Progenitor cell of endocrine pancreas (in vitro differentiated cells): Measurements from ENCODE around the gene SLC39A13. TPM values are rescaled to one million over a fixed set of nuclear protein-coding genes. Genes with fewer than 3 reads are reported as not detected.

Experiments used
- DNase-seq: peaks from one replicate; pipeline ENCODE4 v3.0.0; 2021; ENCODE audit warnings: low spot score; ENCODE audit not compliant: unreplicated experiment
- H3K27ac Mint-ChIP-seq: 2 replicates; pipeline ENCODE4 v1.8.0; 2021; ENCODE audit warnings: mild to moderate bottlenecking, moderate library complexity, mixed read lengths
- H3K27me3 Mint-ChIP-seq: 2 replicates; pipeline ENCODE4 v1.8.0; 2021; ENCODE audit warnings: mixed read lengths
- H3K36me3 Mint-ChIP-seq: 2 replicates; pipeline ENCODE4 v1.8.0; 2022; ENCODE audit warnings: mixed read lengths; ENCODE audit not compliant: insufficient read depth
- H3K4me1 Mint-ChIP-seq: 2 replicates; pipeline ENCODE4 v1.8.0; 2021; ENCODE audit warnings: low read depth, mixed read lengths
- H3K4me3 Mint-ChIP-seq: 2 replicates; pipeline ENCODE4 v1.8.0; 2021; ENCODE audit warnings: low read depth, mild to moderate bottlenecking, moderate library complexity, mixed read lengths
- H3K9me3 Mint-ChIP-seq: 2 replicates; pipeline ENCODE4 v1.8.0; 2021; ENCODE audit warnings: low read depth, mixed read lengths
- total RNA-seq: library from RNA; stranded (reverse); gene quantifications from 2 replicates; pipeline ENCODE4 v1.2.1, GENCODE V29; 2021
- TF ChIP-seq, protein P1 (sequence below): fragments of 200-600 bp; sonication (generic); IDR thresholded peaks from one replicate; pipeline ENCODE4 v1.5.0; 2021; ENCODE audit warnings: antibody characterized with exemption, mild to moderate bottlenecking; ENCODE audit not compliant: unreplicated experiment

Gene SLC39A13
- total RNA-seq, 1 donor from 2014 or later = 42.4 TPM

DNA sequence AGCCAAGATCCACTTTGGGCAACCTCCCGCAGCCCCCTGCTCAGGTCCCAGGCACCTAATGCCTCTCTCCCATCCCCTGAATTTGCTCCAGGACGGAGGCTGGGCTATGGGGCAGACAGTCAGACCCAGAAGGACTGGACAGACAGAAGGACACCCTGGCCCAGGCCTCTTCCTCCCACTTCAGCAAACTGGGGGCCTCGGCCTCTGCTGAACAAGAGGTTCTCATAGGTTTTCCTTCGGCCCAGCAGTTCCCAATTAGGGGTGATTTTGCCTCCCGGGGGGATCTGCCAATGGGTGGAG is 33.7 kb upstream of the SLC39A13 start:
- Mint-ChIP-seq H3K27me3 (peaks cover 2% of the 10 kb centered on the region), H3K9me3 (no peaks in the 10 kb centered on the region), H3K4me3 (no peak overlapping the region), H3K36me3 (no peaks in the 10 kb centered on the region), H3K27ac (no peak overlapping the region), H3K4me1 (no peaks in the 10 kb centered on the region)
- no peak for DNase-seq
- TF ChIP-seq, protein P1, sequence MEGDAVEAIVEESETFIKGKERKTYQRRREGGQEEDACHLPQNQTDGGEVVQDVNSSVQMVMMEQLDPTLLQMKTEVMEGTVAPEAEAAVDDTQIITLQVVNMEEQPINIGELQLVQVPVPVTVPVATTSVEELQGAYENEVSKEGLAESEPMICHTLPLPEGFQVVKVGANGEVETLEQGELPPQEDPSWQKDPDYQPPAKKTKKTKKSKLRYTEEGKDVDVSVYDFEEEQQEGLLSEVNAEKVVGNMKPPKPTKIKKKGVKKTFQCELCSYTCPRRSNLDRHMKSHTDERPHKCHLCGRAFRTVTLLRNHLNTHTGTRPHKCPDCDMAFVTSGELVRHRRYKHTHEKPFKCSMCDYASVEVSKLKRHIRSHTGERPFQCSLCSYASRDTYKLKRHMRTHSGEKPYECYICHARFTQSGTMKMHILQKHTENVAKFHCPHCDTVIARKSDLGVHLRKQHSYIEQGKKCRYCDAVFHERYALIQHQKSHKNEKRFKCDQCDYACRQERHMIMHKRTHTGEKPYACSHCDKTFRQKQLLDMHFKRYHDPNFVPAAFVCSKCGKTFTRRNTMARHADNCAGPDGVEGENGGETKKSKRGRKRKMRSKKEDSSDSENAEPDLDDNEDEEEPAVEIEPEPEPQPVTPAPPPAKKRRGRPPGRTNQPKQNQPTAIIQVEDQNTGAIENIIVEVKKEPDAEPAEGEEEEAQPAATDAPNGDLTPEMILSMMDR = no peak

DNA sequence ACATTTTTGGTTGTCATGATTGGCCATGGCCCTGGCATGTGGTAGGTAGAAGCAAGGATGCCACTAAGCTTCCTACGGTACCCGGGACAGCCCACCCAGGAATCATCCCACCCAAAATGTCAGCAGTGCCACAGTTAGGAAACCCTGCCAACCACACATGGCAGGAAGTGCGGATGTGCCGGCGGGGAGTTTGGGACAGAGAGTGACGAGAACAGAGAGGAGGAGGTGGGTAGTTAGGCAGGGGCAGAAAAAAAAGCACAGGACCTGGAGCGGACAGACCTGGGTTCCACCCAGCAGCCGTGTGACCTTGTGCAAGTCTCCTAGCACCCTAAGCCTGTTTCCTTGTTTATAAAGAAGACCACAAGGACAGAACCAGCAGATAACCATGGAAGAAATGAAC is 33.4 kb upstream of the SLC39A13 start:
- TF ChIP-seq, protein P1 = no peak
- no peaks in the 10 kb centered on the region for H3K27me3 Mint-ChIP-seq
- no peaks in the 10 kb centered on the region for H3K9me3 Mint-ChIP-seq
- no peaks in the 10 kb centered on the region for H3K4me1 Mint-ChIP-seq
- H3K4me3 Mint-ChIP-seq = no peak overlapping the region
- no peak for DNase-seq
- no peaks in the 10 kb centered on the region for H3K36me3 Mint-ChIP-seq
- H3K27ac Mint-ChIP-seq = no peak overlapping the region

DNA sequence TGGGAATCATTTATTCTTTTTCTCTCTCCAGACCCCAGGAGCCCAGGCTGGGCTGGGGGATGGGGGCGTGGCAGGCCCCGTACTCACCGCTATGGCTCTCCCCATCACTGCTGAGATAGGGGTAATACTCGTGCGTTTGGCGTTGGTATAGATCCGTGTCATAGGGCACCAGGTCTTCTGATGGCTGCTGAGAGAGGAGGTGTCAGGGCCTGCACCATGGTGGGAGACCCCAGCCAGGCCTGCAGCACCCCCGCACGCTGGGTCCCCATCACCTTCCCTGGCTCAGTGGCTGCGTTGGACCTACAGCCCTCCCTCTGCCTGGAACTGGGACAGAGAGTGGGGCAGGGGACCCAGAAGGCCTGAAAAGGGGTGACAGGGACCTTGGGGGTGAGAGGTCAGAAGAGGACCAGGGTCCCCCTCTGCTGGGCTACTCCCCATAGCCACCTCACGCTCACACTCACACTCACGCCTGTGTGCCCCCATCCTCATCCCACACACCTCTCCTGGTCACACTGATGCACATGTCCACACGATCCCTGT is 32.8 kb upstream of the SLC39A13 start:
- Mint-ChIP-seq H3K9me3 (no peaks in the 10 kb centered on the region), H3K4me1 (no peaks in the 10 kb centered on the region), H3K27me3 (no peaks in the 10 kb centered on the region), H3K27ac (no peak overlapping the region), H3K36me3 (no peaks in the 10 kb centered on the region), H3K4me3 (no peak overlapping the region)
- TF ChIP-seq, protein P1 = no peak
- DNase-seq = no peak

DNA sequence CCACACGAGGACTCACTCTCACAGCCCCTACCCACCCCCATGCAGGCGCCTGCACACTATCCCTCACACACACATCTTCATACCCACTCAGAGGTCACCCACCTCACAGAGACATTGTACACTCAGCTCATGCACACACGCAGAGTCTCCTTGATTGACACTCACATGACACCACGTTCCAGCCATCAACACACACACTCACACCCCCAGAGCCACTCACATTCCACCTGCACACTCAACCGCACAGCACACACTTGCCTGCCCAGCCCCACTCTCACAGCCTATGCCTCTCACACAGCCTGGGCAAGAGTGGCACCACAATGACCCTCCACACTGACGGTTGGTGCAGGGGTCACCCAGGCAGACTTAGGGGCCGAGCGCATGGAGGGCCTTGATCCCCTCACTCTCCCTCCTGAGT is 32.3 kb upstream of the SLC39A13 start:
- Mint-ChIP-seq H3K9me3 (no peaks in the 10 kb centered on the region), H3K4me1 (no peaks in the 10 kb centered on the region), H3K36me3 (no peaks in the 10 kb centered on the region), H3K4me3 (no peak overlapping the region), H3K27me3 (no peaks in the 10 kb centered on the region), H3K27ac (no peak overlapping the region)
- no peak for DNase-seq
- TF ChIP-seq, protein P1 = no peak

DNA sequence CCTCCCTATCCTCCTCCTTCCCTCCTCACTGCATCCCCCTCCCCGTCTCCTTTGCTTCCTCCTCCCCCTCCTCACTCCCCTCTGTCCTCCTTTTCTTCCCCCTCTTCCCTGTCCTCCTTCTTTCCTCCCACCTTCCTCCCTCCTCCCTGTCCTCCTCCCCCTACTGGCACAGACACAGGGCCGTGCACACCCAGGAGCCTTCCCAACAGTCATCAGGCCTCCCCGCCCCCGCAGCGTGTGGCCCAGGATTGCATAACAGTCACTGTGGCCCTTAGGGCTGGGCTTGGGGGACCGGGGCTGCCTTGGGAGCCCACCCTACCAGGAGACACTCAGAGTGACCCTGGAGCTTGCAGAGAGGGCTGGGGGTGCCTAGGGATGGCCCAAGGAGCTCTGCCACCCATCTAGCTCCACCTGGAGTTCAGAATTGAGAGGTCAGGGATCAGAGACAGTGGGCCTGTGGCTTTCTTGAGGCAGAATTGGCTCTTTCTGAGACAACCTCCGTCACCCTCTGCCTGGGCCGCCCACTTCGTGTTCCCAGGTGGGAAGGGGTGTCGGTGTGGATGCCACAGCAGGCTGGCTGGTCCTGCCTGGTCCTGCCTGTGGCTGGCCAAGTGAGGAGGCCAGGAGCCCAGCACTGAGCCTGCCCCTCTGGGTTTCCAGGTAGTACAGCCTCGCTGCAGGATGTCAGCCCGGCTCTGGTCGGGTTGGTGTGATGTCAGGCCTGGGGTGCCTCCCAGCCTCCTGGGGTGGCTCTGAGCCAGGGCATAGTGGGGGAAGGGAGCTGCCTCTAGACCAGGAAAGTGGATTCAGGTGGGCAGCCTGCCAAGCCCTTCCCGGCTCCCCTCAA is 31.6 kb upstream of the SLC39A13 start:
- H3K27ac Mint-ChIP-seq = no peak overlapping the region
- TF ChIP-seq, protein P1 = no peak
- no peaks in the 10 kb centered on the region for H3K36me3 Mint-ChIP-seq
- H3K4me3 Mint-ChIP-seq = no peak overlapping the region
- H3K4me1 Mint-ChIP-seq = no peaks in the 10 kb centered on the region
- no peak for DNase-seq
- no peaks in the 10 kb centered on the region for H3K27me3 Mint-ChIP-seq
- H3K9me3 Mint-ChIP-seq = no peaks in the 10 kb centered on the region
